Measurements from ENCODE around the gene PLAAT4.
"Not testable (repeated sequence)": the region's sequence is repeated elsewhere in the genome, so short reads cannot be mapped to it uniquely, and the experiment has no call there.

Gene PLAAT4

DNA sequence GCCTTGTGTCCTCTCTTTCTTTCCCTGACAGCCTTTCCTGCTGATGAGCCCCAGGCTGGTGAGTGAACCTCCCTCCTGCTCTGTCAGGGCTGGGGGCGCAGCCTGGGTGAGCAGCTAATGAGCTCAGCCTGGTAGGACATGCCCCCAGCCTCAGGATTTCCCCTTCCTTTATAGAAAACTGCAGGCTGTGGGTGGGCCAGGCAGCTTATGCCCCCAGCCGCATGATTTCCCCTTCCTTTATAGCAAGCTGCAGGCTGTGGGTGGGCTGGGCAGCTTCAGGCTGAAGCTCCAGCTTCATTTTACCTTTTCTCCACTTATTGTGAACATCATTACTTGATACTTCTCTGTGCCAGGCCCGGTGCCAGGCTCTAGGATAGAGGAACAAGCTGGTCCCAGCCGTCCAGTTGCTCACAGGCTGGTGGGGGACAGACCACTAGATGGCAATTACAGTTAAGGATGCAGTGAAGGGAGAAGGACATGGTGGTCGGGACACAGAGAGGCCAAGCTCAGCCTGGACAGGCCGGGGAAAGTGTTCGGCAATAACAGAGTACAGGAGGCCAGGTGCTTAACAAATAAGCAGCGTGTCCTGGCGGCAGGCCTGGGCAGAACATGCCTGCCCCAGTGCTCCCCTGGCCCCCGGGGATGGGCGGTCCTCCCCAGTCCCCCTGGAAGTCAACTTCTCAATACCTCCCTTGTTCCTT is 25.4 kb upstream of the PLAAT4 start:
- no peak for DNase-seq

DNA sequence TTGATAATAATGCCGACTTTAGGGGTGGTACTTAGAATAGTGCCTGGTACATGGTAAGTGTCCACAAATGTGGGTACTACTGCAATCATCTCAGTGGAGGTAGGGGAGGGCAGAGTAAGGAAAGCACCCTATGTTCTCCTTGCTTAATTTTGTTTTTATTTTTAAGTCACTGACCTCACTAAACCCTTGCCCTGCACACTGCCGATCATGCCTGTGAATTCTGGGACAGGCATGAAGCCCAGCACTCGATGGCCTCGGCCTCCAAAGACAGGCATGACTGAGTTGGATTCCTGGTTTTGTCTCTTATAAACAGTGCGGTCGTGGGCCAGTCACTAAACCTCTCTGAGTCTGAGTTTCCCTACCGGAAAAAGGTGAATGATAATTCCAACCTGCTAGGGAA is 23.8 kb upstream of the PLAAT4 start:
- DNase-seq = no peak

DNA sequence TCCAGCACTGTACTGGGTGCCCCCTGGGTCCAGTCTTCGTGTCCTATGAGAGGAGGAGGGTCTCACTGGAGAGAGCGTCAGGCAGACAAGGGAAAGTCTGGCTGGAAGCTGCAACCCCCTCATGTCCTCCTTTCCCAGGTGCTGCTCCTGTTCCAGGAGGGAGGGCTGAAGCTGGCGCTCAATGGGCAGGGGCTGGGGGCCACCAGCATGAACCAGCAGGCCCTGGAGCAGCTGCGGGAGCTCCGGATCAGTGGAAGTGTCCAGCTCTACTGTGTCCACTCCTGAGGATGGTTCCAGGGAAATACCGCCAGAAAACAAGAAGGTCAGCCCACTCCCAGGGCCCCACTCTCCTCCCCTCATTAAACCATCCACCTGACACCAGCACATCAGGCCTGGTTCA is 20.5 kb upstream of the PLAAT4 start:
- no peak for DNase-seq

DNA sequence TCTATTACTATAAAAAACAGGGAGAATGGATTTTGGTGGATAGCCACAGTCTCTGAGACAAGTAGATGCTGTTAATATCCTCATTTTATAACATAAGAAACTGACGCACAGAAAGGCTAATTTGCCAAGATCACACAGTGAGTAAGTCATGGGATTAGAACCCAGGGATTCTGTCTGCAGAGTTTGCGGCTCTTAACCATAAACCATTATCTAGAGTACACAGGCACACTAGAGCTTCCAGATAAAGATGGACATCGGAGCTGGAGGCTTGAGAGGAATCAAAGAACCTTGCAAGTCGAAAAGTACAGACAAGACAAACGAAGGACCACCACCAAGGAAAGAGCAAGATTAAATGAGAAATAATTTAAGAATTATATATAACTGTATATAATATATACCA is 19.5 kb upstream of the PLAAT4 start:
- no peak for DNase-seq

DNA sequence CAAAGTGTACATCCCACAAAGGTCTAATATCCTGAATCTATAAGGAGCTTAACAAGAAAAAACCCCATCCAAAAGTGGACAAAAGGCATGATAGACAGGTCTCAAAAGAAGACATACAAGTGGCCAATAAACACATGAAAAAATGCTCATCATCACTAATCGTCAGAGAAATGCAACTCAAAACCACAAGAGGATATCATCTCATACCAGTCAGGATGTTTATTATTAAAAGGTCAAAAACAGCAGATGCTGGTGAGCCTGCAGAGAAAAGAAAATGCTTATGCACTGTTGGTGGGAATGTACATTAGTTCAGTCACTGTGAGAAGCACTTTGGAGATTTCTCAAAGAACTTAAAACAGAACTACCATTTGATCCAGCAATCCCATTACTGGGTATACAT is 18.1 kb upstream of the PLAAT4 start:
- DNase-seq = no peak

DNA sequence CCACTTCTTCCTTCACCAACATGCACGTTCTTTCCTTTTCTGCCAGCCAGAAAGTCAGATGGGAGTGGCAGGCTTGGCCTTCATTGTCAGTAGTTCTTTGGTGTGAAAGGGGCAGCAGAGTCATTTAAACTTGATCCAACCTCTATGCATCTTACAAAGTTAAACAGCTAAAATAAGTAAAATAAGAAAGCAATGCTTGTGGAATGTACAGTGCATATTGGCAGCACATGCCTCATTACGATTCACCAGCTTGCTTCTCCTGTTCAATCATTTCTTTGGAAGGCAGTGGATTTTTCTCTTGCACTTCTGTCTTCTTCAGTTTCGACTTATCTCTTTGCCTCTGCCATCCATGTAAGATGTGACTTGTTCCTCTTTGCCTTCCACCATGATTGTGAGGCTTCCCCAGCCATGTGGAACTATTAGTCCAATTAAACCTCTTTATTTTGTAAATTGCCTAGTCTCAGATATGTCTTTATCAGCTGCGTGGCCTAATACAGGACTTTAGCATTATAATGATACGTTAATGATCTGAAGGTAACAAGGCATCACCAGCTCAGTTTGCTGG is 15.9 kb upstream of the PLAAT4 start:
- no peak for DNase-seq

DNA sequence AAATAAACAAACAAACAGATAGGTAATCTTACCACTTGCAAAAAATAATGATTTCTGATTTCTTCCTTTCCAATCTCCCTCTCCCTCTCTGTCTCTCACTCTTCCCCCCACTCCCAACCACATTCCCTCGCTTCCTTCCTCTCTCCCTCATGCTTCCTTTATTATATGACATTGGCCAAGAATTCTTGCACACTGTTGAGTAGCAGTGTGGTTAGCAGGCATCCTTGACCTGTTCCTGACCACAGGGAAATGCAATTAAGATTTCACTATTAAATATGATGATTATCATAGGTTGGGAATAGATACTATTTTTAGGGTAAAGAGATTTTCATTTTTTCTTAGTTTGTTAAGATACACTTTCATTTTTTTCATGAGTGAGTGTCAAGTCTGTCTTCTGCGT is 14.7 kb upstream of the PLAAT4 start:
- no peak for DNase-seq

DNA sequence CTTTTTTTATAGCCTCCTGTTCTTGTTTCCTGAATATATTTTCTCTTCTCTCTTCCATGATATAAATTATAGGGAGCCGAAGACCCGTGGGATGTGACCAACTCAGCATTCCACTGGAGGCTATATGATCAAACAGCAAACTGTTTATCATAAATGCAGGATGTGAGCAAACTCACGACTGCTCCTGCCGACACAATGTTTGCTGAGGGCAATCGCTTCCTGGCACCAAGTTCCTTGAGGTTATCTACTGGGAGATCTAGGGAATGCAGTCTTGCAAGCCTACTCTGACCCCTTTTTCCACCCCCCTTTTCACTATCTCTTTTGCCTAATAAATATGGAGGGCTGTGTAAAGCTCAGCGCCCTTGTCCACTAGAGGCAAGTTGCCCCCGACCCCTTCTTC is 13.5 kb upstream of the PLAAT4 start:
- DNase-seq = no peak

DNA sequence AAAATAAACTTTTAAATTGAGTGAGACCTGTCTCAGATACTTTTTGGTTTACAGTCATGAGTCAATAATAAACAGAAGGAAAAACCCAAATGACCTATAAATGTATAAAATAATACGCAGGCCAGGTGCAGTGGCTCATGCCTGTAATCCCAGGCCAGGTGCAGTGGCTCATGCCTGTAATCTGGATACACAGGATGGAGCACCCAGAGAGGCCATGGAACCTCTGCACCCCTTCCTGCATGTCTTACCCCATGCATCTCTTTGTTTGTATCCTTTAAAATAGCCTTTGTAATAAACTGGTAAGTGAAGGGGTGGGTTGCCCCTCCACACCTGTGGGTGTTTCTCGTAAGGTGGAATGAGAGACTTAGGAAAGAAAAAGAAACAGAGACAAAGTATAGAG is 8.9 kb upstream of the PLAAT4 start:
- no peak for DNase-seq

DNA sequence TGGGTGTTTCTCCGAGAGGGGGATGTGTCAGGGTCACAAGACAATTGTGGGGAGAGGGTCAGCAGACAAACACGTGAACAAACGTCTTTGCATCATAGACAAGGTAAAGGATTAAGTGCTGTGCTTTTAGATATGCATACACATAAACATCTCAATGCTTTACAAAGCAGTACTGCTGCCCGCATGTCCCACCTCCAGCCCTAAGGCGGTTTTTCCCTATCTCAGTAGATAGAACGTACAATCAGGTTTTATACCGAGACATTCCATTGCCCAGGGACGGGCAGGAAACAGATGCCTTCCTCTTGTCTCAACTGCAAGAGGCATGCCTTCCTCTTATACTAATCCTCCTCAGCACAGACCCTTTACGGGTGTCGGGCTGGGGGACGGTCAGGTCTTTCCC is 8.5 kb upstream of the PLAAT4 start:
- DNase-seq = not testable (repeated sequence)

DNA sequence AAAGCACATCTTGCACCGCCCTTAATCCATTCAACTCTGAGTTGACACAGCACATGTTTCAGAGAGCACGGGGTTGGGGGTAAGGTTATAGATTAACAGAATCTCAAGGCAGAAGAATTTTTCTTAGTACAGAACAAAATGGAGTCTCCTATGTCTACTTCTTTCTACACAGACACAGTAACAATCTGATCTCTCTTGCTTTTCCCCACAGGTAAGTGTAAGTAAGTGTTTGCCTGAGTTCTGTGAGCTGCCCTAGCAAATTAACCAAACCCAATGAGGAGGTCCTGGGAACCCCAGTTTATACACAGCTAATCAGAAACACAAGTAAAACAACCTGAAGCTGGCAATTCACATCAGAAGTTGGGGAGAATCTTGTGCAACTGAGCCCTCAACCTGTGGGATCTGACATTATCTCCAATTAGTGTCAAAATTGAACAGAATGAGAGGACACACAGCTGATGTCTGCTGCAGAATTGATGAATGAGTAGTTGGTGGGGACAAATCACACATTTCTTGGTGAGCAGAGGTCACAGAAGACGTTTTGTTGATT is 7.8 kb upstream of the PLAAT4 start:
- not testable (repeated sequence) for DNase-seq

DNA sequence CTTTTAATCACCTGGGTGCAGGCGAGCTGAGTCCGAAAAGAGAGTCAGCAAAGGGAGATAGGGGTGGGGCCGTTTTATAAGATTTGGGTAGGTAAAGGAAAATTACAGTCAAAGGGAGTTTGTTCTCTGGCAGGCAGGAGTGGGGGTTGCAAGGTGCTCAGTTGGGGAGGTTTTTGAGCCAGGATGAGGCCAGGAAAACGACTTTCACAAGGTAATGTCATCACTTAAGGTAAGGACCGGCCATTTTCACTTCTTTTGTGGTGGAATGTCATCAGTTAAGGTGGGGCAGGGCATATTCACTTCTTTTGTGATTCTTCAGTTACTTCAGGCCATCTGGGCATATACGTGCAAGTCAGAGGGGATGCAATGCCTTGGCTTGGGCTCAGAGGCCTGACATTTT is 7.2 kb upstream of the PLAAT4 start:
- not testable (repeated sequence) for DNase-seq

DNA sequence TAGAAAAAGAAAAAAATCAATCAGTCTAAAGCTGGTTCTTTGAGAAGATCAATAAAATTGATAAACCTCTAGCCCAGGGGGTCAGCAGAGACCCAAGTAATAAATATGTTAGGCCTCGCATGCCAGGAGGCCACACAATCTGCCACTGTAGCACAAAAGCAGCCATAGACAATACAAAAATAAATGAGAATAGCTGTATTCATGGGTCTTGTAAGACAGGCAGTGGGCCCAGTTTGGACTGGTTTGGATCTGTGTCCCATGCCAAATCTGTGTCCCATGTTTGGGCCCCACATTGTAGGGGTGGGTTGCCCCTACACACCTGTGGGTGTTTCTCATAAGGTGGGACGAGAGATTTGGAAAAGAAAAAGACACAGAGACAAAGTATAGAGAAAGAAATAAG is 6.6 kb upstream of the PLAAT4 start:
- DNase-seq = no peak

DNA sequence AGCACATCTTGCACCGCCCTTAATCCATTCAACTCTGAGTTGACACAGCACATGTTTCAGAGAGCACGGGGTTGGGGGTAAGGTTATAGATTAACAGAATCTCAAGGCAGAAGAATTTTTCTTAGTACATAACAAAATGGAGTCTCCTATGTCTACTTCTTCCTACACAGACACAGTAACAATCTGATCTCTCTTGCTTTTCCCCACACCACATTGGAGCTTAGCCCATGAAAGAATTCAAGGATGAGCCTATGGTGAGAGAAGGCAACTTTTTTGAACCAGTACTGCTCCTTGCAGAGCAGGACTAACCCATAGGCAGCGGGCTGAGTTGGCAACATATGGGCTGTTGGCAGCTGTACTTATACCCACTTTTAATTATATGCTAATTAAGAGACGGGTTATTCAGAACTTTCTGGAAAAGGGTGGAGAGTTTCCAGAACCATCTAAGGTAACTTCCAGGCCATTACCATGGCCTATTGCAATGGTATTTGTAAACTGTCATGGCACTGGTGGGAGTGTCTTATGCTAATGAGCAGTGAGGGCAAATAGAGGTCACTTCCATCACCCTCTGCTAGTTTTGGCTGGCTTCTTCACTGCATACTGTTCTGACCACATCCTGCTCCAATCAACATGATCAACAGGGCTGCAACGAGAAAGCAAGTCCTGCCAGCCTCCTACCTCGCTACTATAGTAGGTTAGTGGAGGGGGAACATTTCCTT is 5.4 kb upstream of the PLAAT4 start:
- not testable (repeated sequence) for DNase-seq

DNA sequence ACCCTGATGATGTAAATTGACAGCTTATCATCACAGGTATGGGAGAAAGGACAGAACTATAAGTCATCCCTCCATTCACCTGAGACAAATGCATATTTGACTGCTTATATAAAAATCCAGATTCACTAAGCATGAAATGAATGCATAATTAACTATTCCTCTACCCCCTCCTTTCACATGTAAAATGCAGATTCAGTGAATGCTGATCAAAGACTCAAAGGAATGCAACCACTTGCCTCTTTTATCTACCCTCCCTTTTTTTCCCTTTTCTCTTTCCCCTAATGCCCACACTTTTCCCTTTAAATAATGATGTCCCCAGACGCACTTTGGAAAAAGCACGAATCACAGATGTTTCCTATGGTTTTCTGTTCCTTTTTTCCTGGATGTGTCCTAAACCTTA is 4.5 kb upstream of the PLAAT4 start:
- DNase-seq = no peak

DNA sequence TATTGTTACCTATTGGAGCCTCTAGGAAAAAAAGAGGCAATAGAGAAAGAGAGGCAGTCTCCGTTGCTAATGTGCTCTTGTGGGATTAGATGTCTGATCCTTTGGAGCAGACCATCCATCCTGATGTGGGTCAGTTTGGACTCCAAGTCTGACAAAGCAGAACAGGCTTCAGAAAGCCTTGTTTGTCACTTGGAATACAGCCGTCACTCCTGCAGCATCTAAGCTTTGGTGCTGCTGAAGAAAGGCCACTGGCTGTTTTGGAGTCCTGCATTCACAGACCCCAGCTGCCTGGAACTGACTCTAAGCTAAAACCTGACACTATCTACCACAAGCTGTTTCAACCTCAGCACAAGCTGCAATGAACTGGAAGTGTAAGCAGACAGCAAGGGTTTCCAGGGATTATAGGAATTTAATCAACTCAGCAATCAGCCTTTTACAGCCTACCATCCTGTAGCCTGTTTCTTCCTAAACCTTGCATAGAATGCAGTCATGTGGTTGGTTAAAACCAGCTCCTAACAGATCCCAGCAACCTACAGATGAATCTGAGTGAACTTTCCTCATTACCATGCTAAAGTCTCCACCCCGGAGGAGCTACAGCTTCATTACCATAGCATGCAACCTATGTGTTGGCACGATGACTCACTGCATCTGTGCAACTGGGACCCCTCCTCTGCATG is 3.7 kb upstream of the PLAAT4 start:
- no peak for DNase-seq

DNA sequence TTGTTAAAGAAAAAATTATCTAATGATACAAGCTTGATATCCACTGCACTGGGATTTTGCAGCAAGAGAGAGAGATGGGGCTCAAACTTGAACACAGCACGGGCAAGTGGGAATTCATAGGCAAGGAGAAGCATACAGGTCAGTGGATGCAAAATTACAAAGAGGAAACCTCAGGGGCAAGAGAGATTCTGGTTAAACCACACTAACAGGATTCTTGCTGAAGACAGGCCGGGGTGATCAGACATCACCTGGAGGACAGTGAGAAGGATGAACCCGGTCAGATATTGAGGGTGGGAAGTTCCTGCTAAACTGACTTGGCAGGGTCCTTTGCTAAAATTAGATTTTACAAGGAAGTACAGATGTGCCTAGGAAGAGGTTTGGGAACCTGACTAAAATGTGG is 2.5 kb upstream of the PLAAT4 start:
- no peak for DNase-seq

DNA sequence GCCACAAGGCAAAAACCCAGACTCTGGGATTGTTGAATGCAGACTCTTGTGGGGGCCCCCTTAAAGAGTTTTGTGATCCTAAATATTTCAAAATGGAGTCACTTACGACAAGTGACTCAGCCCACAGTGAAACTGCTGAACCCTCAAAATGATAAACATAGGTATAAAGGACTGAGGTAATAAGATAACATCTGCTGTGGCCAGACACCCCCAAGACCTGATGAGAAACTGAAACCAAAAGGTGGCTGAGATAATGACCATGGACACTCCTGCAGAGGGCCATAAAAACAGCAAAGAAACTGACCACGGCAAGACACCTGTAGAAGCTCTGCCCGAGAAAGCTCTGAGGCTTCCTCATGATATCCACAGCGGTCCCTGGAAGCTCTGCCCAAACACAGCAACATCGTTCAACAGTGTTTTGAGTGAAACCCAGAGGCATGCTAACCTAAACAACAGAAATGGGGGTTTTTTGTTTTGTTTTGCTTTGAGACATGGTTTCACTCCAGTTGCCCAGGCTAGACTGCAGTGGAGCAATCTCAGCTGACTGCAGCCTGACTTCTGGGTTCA is 1.6 kb upstream of the PLAAT4 start:
- no peak for DNase-seq

DNA sequence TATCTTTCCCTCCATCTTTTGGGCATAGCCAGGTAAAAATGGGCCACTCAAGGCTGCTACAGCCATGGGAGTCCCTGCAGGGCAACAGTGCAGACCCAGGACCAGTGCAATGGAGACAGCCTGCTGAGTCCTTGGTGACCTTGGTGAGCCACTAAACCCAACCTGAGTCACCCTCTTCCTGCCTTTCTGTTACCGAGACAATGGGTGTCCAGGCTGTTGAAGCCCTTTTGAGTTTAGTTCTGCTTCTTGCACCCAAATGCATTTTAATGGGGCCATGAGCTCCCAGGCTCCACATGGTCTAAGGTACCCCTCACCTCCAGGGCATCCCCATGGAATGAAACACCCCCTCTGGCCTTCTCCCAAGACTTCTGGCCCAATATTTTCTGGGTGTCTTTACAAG is 874 bp upstream of the PLAAT4 start:
- DNase-seq = no peak

DNA sequence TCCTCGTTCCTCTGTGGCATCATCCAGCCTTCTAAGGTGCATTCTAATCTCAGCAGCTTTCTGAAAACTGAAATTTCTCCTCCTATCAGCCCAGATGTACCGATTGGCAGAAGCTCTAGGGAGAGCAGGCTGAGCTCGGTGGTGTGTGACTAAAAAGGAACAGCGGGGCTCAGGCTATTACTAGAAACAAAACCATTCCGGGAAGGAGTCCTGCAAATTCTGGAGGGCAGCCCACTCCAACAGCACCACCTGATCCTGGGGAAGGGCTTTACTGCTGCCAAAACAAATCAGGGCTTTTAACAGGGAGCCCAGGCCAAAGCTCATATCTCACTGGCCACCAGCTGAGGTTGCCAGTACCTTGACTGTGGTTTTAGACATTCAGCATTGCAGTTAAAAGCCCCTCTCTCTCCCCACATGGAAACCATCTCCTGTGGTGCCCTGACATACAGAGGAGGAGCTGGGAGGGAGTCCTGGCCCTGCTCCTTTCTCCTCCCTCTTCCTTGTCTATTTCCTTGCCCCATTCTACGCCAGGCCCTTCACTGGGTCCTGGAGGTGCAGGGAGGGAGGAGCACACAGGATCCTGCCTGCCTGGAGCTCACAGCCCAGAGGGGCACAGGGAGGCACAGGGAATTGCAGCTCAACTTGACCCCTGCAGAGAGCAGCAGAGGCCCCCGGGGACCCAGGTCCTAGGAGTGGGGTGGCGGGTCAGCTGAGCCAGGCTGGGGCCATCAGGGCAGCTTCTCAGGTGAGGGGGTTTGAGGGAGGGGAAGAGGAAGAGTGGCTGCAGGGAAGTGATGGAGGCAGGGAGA is 889 bp downstream of the PLAAT4 start:
- DNase-seq = no peak

DNA sequence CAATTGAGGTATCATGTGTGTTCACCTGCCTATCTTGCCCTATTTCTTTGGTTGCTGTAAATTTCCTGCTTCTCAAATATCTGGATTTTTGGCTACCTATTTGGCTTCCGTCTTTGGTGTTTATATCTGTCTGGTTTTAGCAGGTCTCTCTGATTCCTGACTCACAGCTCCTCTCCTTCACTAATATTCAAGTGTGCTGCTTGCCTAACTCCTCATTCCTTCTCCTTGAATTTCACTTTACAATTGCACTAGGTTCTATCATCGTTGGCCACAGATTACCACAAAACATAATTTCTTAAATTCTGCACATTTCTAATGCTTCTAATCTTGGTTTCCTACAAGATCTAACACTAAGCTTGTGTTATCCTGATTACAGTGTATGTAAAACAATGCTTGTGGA is 5.9 kb downstream of the PLAAT4 start:
- not testable (repeated sequence) for DNase-seq

DNA sequence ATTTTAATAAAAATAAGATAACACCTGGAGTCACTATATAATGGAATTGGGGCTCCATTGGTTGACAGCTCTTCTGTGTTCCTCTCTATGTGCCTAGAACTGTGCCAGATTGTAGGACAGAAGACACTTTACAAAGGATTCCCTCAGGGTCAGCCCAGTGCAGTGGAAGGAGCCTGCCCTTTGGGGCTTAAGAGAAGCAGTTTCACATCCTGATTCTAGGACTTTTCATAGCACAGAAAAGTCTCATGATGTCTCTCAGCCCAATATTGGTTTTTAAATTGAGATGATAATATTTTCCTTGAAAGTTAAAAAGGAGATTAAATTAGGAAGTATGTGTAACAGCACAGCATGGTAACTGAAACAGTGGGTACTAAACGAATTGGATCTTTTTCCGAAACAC is 7.1 kb downstream of the PLAAT4 start:
- no peak for DNase-seq
